Measurements from ENCODE around the gene GPR180. TPM values are rescaled to one million over a fixed set of nuclear protein-coding genes. Genes with fewer than 3 reads are reported as not detected.
A peak's percentile ranks its signal among the peaks of the same experiment; 100 is the strongest.

The GPR180 gene
- total and polyA plus RNA-seq, 4 donors: 1.7 to 7.0 (median 3.9) TPM

GRCh38 chr13:94620286-94620896 is 18.7 kb downstream of the GPR180 start:
- DNase-seq: peak in 2 of 3 donors; percentile 35 to 45
- peak; percentile 47 for ATAC-seq (ENCODE audit: insufficient read depth, low FRiP score)
- TF ChIP-seq CTCF (IDR thresholded peaks at IDR 0.05; ENCODE audit: control extremely low read depth, extremely low read depth): no peak
- 86 to 91% methylated on average over 2 of the region's 2 CpGs for WGBS, 2 donors
- Histone ChIP-seq H3K27ac (ENCODE audit: low read depth in 1 of 2, low read length in 1 of 2) (no peak overlapping the region), H3K4me3 (no peak overlapping the region), H3K9me3 (ENCODE audit: control insufficient read depth in 4 of 4, insufficient read depth in 3 of 4, low read length in 3 of 4) (no peaks in the 10 kb centered on the region), H3K36me3 (ENCODE audit: control insufficient read depth in 4 of 4, insufficient read depth in 4 of 4, low read length in 4 of 4) (peaks cover 4 to 16% (median 11%) of the 10 kb centered on the region in 4 donors), H3K27me3 (ENCODE audit: control insufficient read depth in 3 of 3, insufficient read depth in 3 of 3, low read length in 2 of 3) (no peaks in the 10 kb centered on the region), H3K4me1 (ENCODE audit: control insufficient read depth in 5 of 5, insufficient read depth in 5 of 5, low read length in 5 of 5) (no peaks in the 10 kb centered on the region), H3K9ac (ENCODE audit: insufficient read depth in 1 of 2, low read length in 2 of 2) (no peak overlapping the region)

- no peak for ATAC-seq (ENCODE audit: insufficient read depth, low FRiP score)
- no peaks in the 10 kb centered on the region for H3K27me3 ChIP-seq (ENCODE audit: control insufficient read depth in 3 of 3, insufficient read depth in 3 of 3, low read length in 2 of 3)
- no peak overlapping the region for H3K4me3 ChIP-seq
- H3K36me3 ChIP-seq (ENCODE audit: control insufficient read depth in 4 of 4, insufficient read depth in 4 of 4, low read length in 4 of 4): peaks cover 4 to 22% (median 12%) of the 10 kb centered on the region in 4 donors
- no peak overlapping the region for H3K27ac ChIP-seq (ENCODE audit: low read depth in 1 of 2, low read length in 1 of 2)
- WGBS, 2 donors: 87 to 89% methylated on average over 2 of the region's 2 CpGs
- H3K9ac ChIP-seq (ENCODE audit: insufficient read depth in 1 of 2, low read length in 2 of 2): no peak overlapping the region
- H3K4me1 ChIP-seq (ENCODE audit: control insufficient read depth in 5 of 5, insufficient read depth in 5 of 5, low read length in 5 of 5): no peaks in the 10 kb centered on the region
- no peaks in the 10 kb centered on the region for H3K9me3 ChIP-seq (ENCODE audit: control insufficient read depth in 4 of 4, insufficient read depth in 3 of 4, low read length in 3 of 4)
- no peak for DNase-seq
- TF ChIP-seq CTCF (IDR thresholded peaks at IDR 0.05; ENCODE audit: control extremely low read depth, extremely low read depth): no peak
Measured at GRCh38 chr13:94622344-94622743, 20.7 kb downstream of the GPR180 start.

- Histone ChIP-seq H3K27ac (ENCODE audit: low read depth in 1 of 2, low read length in 1 of 2) (no peak overlapping the region), H3K36me3 (ENCODE audit: control insufficient read depth in 4 of 4, insufficient read depth in 4 of 4, low read length in 4 of 4) (peaks cover 4 to 25% (median 12%) of the 10 kb centered on the region in 4 donors), H3K27me3 (ENCODE audit: control insufficient read depth in 3 of 3, insufficient read depth in 3 of 3, low read length in 2 of 3) (no peaks in the 10 kb centered on the region), H3K9me3 (ENCODE audit: control insufficient read depth in 4 of 4, insufficient read depth in 3 of 4, low read length in 3 of 4) (no peaks in the 10 kb centered on the region), H3K4me3 (no peak overlapping the region), H3K9ac (ENCODE audit: insufficient read depth in 1 of 2, low read length in 2 of 2) (no peak overlapping the region), H3K4me1 (ENCODE audit: control insufficient read depth in 5 of 5, insufficient read depth in 5 of 5, low read length in 5 of 5) (no peaks in the 10 kb centered on the region)
- no peak for TF ChIP-seq CTCF (IDR thresholded peaks at IDR 0.05; ENCODE audit: control extremely low read depth, extremely low read depth)
- DNase-seq (no peak), ATAC-seq (ENCODE audit: insufficient read depth, low FRiP score) (no peak)
- 73 to 87% methylated on average over 4 of the region's 4 CpGs for WGBS, 2 donors
Measured at GRCh38 chr13:94623316-94623715, 21.7 kb downstream of the GPR180 start.

GRCh38 chr13:94630858-94631257 is 29.2 kb downstream of the GPR180 start:
- Histone ChIP-seq H3K27ac (ENCODE audit: low read depth in 1 of 2, low read length in 1 of 2) (no peak overlapping the region), H3K27me3 (ENCODE audit: control insufficient read depth in 3 of 3, insufficient read depth in 3 of 3, low read length in 2 of 3) (no peaks in the 10 kb centered on the region), H3K9ac (ENCODE audit: insufficient read depth in 1 of 2, low read length in 2 of 2) (no peak overlapping the region), H3K4me3 (no peak overlapping the region), H3K4me1 (ENCODE audit: control insufficient read depth in 5 of 5, insufficient read depth in 5 of 5, low read length in 5 of 5) (no peaks in the 10 kb centered on the region), H3K9me3 (ENCODE audit: control insufficient read depth in 4 of 4, insufficient read depth in 3 of 4, low read length in 3 of 4) (no peaks in the 10 kb centered on the region), H3K36me3 (ENCODE audit: control insufficient read depth in 4 of 4, insufficient read depth in 4 of 4, low read length in 4 of 4) (peaks cover 0 to 11% (median 3%) of the 10 kb centered on the region in 4 donors)
- no peak for TF ChIP-seq CTCF (IDR thresholded peaks at IDR 0.05; ENCODE audit: control extremely low read depth, extremely low read depth)
- WGBS, 2 donors: 95 to 96% methylated on average over 2 of the region's 2 CpGs
- DNase-seq (no peak), ATAC-seq (ENCODE audit: insufficient read depth, low FRiP score) (no peak)

Data from lung (tissue), 12 donors.